Urinary bladder (tissue), 4 donors: ENCODE results near the gene RBM14. TPM values are rescaled to one million over a fixed set of nuclear protein-coding genes. Genes with fewer than 3 reads are reported as not detected.
"Not testable (repeated sequence)": the region's sequence is repeated elsewhere in the genome, so short reads cannot be mapped to it uniquely, and the experiment has no call there.

Experiments used
- DNase-seq: peaks from one replicate; pipeline ENCODE4 v3.0.0-alpha.2; 2015; ENCODE audit errors: extremely low spot score
- H3K27ac ChIP-seq: one replicate; pipeline ENCODE4 v1.5.1; 2013; ENCODE audit warnings: low read depth, mild to moderate bottlenecking, moderate library complexity
- H3K36me3 ChIP-seq: one replicate; pipeline ENCODE4 v1.6.1; 2013; ENCODE audit warnings: mild to moderate bottlenecking, moderate library complexity; ENCODE audit not compliant: insufficient read depth
- H3K4me1 ChIP-seq: one replicate; pipeline ENCODE4 v1.6.1; 2013; ENCODE audit warnings: mild to moderate bottlenecking, moderate library complexity; ENCODE audit not compliant: insufficient read depth
- H3K4me3 ChIP-seq: one replicate; pipeline ENCODE4 v1.5.1; 2013; ENCODE audit warnings: low read depth, low read length
- WGBS: extraction: QIAGEN DNeasy Blood & Tissue Kit; methylation state at CpG from one replicate; pipeline ENCODE4 v1.1.7; 2013; 5-methylcytosine and 5-hydroxymethylcytosine counted together
- polyA plus RNA-seq: library from polyadenylated mRNA; stranded (reverse); fragments of 200-250 nt; gene quantifications from one replicate; pipeline ENCODE4 v1.2.3, GENCODE V29; 2013
- total RNA-seq: library from RNA; depleted of rRNA; stranded (reverse); fragments of >200 nt; gene quantifications from one replicate; pipeline ENCODE4 v1.2.3, GENCODE V29; 2014
- donor health status: healthy with polysubstance abuse.
- donor health status: healthy.

The RBM14 gene
- total and polyA plus RNA-seq, 2 donors: 41.6 to 49.9 TPM

DNA sequence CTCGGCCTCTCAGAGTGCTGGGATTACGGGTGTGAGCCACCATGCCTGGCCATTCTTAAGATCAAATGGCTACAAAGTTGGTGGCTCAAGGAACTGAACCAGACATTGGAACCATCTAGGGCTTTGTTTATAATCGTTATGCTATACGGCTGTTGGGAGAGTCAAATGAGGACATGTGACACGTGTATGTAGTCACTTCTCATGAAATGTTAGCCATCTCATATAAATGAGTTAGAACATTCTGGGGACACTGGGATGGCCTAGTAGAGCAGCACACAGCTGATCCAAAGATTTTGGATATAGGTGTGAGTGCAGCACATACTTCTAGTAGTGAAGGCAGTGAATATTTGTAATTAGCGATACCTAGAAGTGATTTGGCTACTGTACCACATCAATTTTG, 15.5 kb downstream of the RBM14 start:
- WGBS: 86% methylated on average over 6 of the region's 6 CpGs
- Histone ChIP-seq H3K36me3 (peaks cover 6% of the 10 kb centered on the region), H3K4me1 (no peaks in the 10 kb centered on the region), H3K27ac (no peak overlapping the region), H3K4me3 (no peak overlapping the region)
- no peak for DNase-seq

DNA sequence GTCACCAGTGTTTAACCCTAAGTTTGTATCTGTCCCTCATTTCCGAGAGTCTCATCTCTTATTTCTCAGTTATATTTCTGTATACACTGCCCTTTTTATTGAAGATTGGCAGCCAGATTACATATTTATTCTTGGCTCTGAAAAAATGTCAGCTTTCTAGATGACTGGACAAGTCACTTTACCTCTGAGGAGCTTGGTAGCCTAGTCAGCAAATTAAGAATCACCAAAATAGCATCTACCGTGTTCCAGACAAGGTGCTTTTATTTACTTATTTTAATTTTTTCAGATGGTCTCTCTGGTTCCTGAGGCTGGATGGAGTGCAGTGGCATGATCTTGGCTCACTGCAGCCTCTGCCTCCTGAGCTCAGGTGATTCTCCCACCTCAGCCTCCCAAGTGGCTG, 16.5 kb downstream of the RBM14 start:
- DNase-seq: no peak
- Histone ChIP-seq H3K4me1 (no peaks in the 10 kb centered on the region), H3K36me3 (peaks cover 3% of the 10 kb centered on the region), H3K27ac (no peak overlapping the region), H3K4me3 (no peak overlapping the region)
- WGBS: 72% methylated on average over 2 of the region's 2 CpGs

DNA sequence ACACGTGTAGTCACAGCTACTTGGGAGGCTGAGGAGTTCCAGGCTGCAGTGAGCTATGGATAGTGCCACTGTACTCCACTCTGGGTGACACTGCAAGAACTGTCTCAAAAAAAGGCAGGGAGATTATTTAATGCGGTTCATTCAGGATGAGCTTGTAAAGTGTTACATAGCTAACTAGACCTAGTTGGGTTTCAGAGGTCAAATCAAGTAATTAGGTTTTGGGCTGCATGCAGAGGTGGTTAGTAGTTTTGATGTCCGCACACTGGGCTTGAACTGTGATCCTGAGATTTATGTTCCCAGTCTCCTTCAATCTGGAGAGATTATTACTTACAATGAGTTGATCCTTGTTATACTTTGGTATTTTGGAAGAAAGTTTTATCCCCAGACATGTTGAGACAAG, 20.0 kb downstream of the RBM14 start:
- H3K4me1 ChIP-seq: no peaks in the 10 kb centered on the region
- WGBS: 77% methylated on average over 3 of the region's 3 CpGs

DNA sequence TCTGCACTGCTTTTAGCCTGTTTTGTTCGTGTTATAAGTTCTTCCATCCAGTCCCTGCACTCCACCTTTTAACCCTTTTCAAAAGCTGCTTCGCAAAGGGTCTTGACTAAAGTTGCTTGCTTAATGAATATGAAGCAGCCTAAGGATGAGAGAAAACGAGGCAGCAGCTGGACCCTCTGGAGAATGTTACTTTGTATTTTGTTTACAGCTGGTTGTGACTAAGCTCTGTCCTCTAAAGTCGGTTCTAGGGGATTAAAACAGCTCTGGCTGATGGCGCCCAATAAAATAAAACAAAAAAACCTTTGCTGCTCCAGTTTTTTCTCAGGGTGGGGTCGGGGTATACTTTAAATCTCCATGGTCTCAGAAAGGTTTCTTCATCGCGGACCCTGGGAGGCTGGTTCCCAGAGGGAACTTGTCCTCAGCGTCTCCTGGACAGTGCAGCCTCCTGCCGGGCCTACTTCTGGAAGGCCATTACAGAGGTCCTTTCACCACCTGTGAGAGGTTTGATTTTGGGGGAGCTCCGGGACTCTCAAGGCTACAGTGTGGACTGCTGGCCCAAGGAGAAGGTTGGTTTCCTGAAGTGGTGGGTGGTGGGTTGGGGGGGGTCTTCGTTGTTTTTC, 21.2 kb downstream of the RBM14 start:
- peak overlapping the region; percentile 71 for H3K27ac ChIP-seq
- no peaks in the 10 kb centered on the region for H3K36me3 ChIP-seq
- DNase-seq: no peak
- WGBS: 27% methylated on average over 12 of the region's 12 CpGs
- peak overlapping the region; percentile 39 for H3K4me3 ChIP-seq
- H3K4me1 ChIP-seq: peaks cover 1% of the 10 kb centered on the region

More for the DNA sequence above, 20.0 kb downstream of the RBM14 start:
- no peak for DNase-seq
- no peak overlapping the region for H3K4me3 ChIP-seq
- H3K27ac ChIP-seq: no peak overlapping the region
- no peaks in the 10 kb centered on the region for H3K36me3 ChIP-seq

DNA sequence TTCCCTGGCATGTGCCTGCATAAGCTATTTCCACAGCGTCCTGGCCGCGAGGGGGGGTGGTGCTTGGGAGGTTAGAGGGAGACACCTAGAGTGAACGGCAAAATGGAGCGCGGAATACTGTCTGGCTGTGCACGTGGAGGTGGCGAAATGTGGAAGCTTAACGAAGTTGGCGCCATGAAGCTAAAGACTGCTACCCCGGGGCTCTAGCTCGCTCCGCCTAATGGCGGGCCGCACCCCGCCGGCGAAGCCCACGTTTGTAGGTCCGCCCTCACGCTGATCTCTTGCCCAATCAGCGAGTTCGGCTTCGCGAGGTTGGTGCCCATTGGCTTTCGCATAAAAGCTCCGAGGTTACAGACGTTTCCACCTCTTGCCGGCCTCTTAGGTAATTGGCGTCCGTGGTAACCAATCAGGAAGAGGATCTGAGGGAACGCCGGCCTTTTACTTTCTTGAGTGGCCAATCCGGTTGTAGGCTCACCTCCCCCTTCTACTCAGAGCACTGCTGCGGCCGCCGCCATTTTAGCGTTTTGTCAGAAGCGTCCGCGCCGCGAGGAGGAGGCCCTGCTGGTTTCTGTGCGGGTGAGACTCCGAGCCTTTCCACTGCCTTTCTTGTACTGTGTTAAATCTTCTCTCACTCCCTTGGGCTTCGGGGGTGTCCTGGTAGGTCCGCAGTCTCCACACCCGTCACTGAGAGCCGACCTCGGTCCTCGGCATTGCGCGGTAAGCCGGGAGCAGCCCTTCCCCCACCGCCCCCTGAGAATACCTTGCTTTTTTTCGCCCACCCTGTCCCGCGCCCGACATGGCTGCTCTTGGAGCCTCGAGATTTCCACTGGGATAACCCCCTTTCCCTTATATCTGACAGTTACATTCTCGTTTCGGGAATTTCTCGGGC, 22.0 kb downstream of the RBM14 start, which contains the start of gene RBM4:
Gene RBM4, plus strand, starts transcription at position 527 of the 889 bp plus-strand sequence. CDS start 1,009 bp downstream, outside the sequence.
- H3K4me1 ChIP-seq: peaks cover 3% of the 10 kb centered on the region
- peak within 1 kb of the TSS; percentile 85 for H3K4me3 ChIP-seq
- under 1% methylated on average over 63 of the region's 63 CpGs for WGBS
- no peaks in the 10 kb centered on the region for H3K36me3 ChIP-seq
- DNase-seq: peak; percentile 100
- peak within 1 kb of the TSS; percentile 86 for H3K27ac ChIP-seq

DNA sequence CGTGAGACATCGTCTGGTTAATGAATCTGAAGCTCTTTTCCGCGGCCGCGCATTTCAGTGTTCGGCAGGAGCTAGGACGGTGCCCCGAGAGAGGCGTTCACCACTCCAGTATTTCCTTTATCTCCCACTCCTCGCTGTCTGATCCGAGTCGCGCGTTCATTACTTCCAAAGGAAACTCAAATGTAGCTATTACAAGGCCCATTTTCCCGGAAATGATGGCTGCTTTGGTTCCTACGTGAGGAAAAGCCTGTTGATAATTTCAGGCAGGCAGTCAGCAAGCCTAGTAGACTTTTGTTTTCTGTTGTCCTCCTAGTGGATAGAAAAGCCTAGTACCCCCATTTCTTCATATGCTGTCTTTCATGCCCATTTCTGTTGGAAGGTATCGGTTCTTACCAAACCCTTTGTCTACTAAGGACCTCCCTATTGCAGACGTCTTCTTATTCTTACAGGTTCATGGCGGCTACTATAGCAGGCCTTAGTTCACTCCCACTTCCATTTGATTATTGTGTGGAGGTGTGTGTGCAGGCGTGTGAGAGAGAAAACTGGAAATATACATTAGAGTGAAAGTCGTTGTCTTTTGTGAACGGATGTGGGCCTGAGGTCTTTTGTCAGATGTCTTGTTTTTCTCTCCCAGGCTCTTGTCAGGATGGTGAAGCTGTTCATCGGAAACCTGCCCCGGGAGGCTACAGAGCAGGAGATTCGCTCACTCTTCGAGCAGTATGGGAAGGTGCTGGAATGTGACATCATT, 22.8 kb downstream of the RBM14 start:
- Histone ChIP-seq H3K36me3 (no peaks in the 10 kb centered on the region), H3K4me3 (peak overlapping the region; percentile 85), H3K4me1 (peaks cover 6% of the 10 kb centered on the region), H3K27ac (peak overlapping the region; percentile 86)
- 3% methylated on average over 27 of the region's 27 CpGs for WGBS
- DNase-seq: peak; percentile 37

DNA sequence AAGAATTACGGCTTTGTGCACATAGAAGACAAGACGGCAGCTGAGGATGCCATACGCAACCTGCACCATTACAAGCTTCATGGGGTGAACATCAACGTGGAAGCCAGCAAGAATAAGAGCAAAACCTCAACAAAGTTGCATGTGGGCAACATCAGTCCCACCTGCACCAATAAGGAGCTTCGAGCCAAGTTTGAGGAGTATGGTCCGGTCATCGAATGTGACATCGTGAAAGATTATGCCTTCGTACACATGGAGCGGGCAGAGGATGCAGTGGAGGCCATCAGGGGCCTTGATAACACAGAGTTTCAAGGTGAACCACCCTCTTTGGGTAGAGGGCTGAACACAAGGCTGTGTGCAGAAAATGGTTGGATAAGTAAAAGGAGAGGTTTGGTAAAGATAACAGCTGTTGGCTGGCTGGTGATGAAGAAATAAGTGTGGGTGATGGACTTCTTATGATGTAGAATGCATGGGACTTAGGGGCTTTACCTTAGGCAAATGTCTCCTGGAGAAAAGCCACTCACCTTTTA, 23.4 kb downstream of the RBM14 start:
- peak overlapping the region; percentile 85 for H3K4me3 ChIP-seq
- not testable (repeated sequence) for H3K36me3 ChIP-seq, H3K27ac ChIP-seq, H3K4me1 ChIP-seq, DNase-seq
- WGBS: 55% methylated on average over 9 of the region's 10 CpGs

DNA sequence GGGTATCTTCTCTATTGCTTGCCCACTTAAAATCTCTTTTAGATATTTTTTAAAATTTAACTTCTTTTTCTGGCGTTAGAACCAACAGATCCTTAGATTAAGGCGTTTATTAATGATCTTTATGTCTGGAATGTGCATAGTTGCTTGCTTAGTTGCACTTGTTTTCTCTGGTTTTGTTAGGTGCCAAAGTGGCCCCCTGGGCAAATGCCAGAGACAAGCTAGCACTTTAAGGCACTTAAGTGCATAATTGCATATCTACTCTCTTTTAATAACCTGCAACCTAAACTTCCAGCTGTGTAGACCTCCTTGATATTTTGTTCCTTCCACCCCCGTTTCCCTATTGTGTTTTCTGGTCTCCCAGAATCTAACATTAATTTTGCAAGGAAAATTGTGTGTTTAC, 25.4 kb downstream of the RBM14 start:
- Histone ChIP-seq H3K4me3 (no peak overlapping the region), H3K36me3 (no peaks in the 10 kb centered on the region), H3K4me1 (peaks cover 7% of the 10 kb centered on the region), H3K27ac (no peak overlapping the region)
- 12% methylated on average over 3 of the region's 3 CpGs for WGBS
- no peak for DNase-seq

DNA sequence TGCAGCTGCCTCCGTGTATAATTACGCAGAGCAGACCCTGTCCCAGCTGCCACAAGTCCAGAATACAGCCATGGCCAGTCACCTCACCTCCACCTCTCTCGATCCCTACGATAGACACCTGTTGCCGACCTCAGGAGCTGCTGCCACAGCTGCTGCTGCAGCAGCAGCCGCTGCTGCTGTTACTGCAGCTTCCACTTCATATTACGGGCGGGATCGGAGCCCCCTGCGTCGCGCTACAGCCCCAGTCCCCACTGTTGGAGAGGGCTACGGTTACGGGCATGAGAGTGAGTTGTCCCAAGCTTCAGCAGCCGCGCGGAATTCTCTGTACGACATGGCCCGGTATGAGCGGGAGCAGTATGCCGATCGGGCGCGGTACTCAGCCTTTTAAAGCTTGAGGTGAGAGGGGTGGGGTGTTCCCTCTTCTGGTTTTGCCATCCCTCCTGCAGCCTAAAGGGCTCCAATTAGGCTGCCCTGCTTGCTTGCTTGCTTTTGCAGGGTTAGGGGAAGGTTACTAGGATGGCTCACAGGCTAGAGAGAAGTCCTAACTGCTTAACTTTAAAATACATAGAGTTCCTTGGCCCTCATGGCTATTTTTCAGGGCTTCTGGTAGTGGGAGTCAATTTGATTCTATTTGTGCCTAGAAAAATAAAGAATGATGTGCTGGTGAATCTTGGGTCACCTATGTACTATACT, 27.5 kb downstream of the RBM14 start:
- Histone ChIP-seq H3K4me3 (no peak overlapping the region), H3K27ac (no peak overlapping the region), H3K36me3 (no peaks in the 10 kb centered on the region), H3K4me1 (peaks cover 7% of the 10 kb centered on the region)
- 87% methylated on average over 24 of the region's 24 CpGs for WGBS
- no peak for DNase-seq

DNA sequence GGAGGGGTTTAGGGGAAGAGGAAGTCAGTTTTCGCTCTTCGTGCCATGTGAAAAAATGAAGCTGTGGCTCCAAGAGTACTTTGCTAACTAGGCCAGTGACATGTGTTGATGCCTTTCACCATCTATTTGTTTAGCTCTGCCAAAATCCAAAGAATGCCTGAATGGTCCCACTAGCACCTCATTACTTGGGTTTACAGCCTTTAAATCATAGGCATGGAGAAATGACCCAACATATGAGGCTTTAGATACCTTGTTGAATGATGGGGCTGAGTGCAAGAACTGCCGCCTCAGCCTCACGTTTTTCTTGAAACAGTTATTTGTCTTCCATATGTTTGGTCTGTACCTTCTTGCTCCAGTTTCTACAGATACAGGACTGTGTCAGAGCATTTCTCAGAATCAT, 30.4 kb downstream of the RBM14 start:
- Histone ChIP-seq H3K4me1 (peaks cover 7% of the 10 kb centered on the region), H3K27ac (no peak overlapping the region), H3K36me3 (peaks cover 2% of the 10 kb centered on the region), H3K4me3 (no peak overlapping the region)
- WGBS: 74% methylated on average over 4 of the region's 4 CpGs
- no peak for DNase-seq

DNA sequence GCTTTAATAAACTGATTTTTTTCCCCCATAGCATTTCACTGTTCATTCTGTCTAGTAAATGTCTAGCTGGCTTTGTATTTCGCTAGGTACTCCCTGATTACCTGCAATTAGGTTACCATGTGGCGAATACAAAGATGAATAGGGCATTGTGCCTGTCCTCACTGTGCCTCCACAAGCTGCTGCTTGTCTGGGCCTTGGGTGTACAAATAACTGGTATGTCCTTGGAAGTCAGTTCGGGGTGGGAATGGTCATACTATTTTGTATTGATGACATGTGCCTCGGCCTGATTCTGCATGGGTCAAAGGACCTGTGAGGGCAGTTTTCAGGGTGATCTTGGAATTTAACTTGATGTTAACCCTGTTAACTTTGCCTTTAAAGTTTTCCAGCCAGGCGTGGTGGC, 33.5 kb downstream of the RBM14 start:
- DNase-seq: no peak
- Histone ChIP-seq H3K36me3 (peaks cover 2% of the 10 kb centered on the region), H3K4me3 (no peak overlapping the region), H3K4me1 (peaks cover 1% of the 10 kb centered on the region), H3K27ac (no peak overlapping the region)
- WGBS: 97% methylated on average over 5 of the region's 5 CpGs

DNA sequence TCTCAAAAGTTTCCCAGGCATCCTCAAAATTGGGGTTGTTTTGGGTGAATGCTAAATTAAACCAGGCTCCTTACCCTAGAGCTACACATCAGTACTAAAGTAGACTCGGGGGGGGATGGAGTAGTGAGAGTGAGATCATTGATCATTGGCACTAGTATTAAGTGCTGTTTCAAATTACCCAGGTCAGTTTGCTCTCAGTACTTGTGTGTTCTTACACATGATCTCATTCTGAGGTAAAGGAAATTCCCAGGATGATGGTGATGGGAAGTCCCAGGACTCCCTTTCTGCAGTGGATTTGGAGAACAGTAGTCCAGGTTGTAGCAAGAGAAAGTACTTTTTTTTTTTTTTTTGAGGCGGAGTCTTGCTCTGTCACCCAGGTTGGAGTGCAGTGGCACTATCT, 34.6 kb downstream of the RBM14 start:
- DNase-seq: no peak
- Histone ChIP-seq H3K4me1 (no peaks in the 10 kb centered on the region), H3K4me3 (no peak overlapping the region), H3K36me3 (peaks cover 2% of the 10 kb centered on the region), H3K27ac (no peak overlapping the region)
- 94% methylated on average over 2 of the region's 2 CpGs for WGBS

DNA sequence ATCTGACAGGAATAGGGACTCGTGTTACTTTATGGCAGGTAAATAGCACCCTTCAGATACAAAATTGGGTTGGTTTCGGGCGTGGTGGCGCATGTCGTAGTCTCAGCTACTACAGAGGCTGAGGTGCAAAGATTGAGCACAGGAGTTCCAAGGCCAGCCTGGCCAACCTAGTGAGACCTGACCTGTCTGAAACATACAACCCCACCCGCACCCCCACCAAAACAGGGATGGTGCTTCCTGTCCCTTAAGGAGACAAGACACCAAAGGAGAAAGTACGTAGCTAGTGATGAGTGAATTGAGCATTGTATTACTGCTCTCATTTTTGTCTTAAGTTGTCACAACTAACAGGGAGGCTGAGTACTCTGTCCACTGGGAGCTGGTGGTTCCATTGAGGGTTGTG, 36.2 kb downstream of the RBM14 start:
- Histone ChIP-seq H3K27ac (no peak overlapping the region), H3K36me3 (peaks cover 2% of the 10 kb centered on the region), H3K4me3 (no peak overlapping the region), H3K4me1 (no peaks in the 10 kb centered on the region)
- WGBS: 90% methylated on average over 7 of the region's 7 CpGs
- no peak for DNase-seq
